ENCODE measurements around the gene ATG9A.

The ATG9A gene

GRCh38 chr2:219253753-219254589 lies 24.5 kb upstream of the ATG9A start, which contains the start of gene TUBA4A (continued):
- TF ChIP-seq INSM2 (tag by site-specific recombination; IDR thresholded peaks at IDR 0.05): no peak

- POLR2A ChIA-PET: interaction anchor here (0.6 to 3.2 kb wide), 7 partner anchors 8 to 47 kb away, joined by 4 to 17 read pairs (median 5); partner anchors contain the start of genes GLB1L, STK16 and ZFAND2B
- H3K36me3 ChIP-seq (ENCODE audit: control insufficient read depth in 2 of 2, insufficient read depth in 1 of 2, low read length in 2 of 2): peaks cover 0 to 16% of the 10 kb centered on the region in 2 experiments; a peak in 1 of 3 replicates
- peak within 1 kb of the TSS; percentile 55 for H3K4me3 ChIP-seq (ENCODE audit: low read depth, low read length)
- H3K9me3 ChIP-seq (ENCODE audit: control insufficient read depth, insufficient read depth, low read depth, low read length): no peaks in the 10 kb centered on the region
- H3K4me1 ChIP-seq (ENCODE audit: control insufficient read depth, insufficient read depth, low read length): peaks cover 4% of the 10 kb centered on the region; the same call in 1 of the 2 replicates
- no peak within 1 kb of the TSS for H3K27ac ChIP-seq (ENCODE audit: extremely low read depth, low read depth, low read length)
- CTCF ChIA-PET: interaction anchor here (1.0 to 6.2 kb wide), 5 partner anchors 23 to 46 kb away, joined by 3 to 83 read pairs (median 12); partner anchors contain the start of genes ANKZF1, ATG9A and DNAJB2
- TF ChIP-seq ZIC2 (tag by site-specific recombination; IDR thresholded peaks at IDR 0.05) (no peak), ZNF148 (tag by site-specific recombination; IDR thresholded peaks at IDR 0.05; ENCODE audit: borderline replicate concordance) (no peak), SETDB1 (IDR thresholded peaks at IDR 0.05; ENCODE audit: insufficient read length, low read length) (no peak), ZNF274 (IDR thresholded peaks at IDR 0.05; ENCODE audit: low read length) (no peak), ZNF274 (tag by site-specific recombination; IDR thresholded peaks at IDR 0.05; ENCODE audit: borderline replicate concordance) (no peak), ZNF658 (tag by site-specific recombination; IDR thresholded peaks at IDR 0.05) (no peak), GLI4 (tag by site-specific recombination; IDR thresholded peaks at IDR 0.05) (no peak), ZNF37A (tag by site-specific recombination; IDR thresholded peaks at IDR 0.05) (no peak), REPIN1 (tag by site-specific recombination; IDR thresholded peaks at IDR 0.05; ENCODE audit: low read depth) (no peak)
Observed at GRCh38 chr2:219252900-219253752, 23.7 kb upstream of the ATG9A start, which contains the start of gene TUBA4B. Gene TUBA4B (plus strand): TSS chr2:219253243. CDS start chr2:219253408, 165 bp downstream.

GRCh38 chr2:219252570-219252899 lies 23.1 kb upstream of the ATG9A start:
- ChIA-PET CTCF (interaction anchor here (1.0 to 6.2 kb wide), 4 partner anchors 23 to 46 kb away, joined by 3 to 83 read pairs (median 10); partner anchors contain the start of genes ANKZF1, ATG9A and DNAJB2), POLR2A (interaction anchor here (0.6 to 1.6 kb wide), 5 partner anchors 13 to 46 kb away, joined by 3 to 9 read pairs (median 5); partner anchors contain the start of genes DNAJB2 and ZFAND2B)
- Histone ChIP-seq H3K36me3 (ENCODE audit: control insufficient read depth in 2 of 2, insufficient read depth in 1 of 2, low read length in 2 of 2) (peaks cover 0 to 22% of the 10 kb centered on the region in 2 experiments; a peak in 1 of 3 replicates), H3K4me1 (ENCODE audit: control insufficient read depth, insufficient read depth, low read length) (peaks cover 4% of the 10 kb centered on the region; the same call in 1 of the 2 replicates), H3K4me3 (ENCODE audit: low read depth, low read length) (no peak overlapping the region), H3K27ac (ENCODE audit: extremely low read depth, low read depth, low read length) (no peak overlapping the region), H3K9me3 (ENCODE audit: control insufficient read depth, insufficient read depth, low read depth, low read length) (no peaks in the 10 kb centered on the region)
- TF ChIP-seq PRDM10 (tag by site-specific recombination; IDR thresholded peaks at IDR 0.05): no peak
- TF ChIP-seq ZNF398 (tag by site-specific recombination; IDR thresholded peaks at IDR 0.05): no peak
- no peak for TF ChIP-seq MZF1 (tag by site-specific recombination; IDR thresholded peaks at IDR 0.05; ENCODE audit: borderline replicate concordance)

Measured in HEK293 (cell line).